ENCODE data around the gene NTM.

GRCh38 chr11:131815590-131815989, 445.2 kb downstream of the NTM start:
- TF ChIP-seq CTCF (optimal IDR thresholded peaks at IDR 0.05 in 1 of 3, IDR thresholded peaks at IDR 0.05 in 1 of 3, conservative IDR thresholded peaks at IDR 0.05 in 1 of 3; ENCODE audit: extremely low read depth in 1 of 3, insufficient read depth in 2 of 3, low read length in 3 of 3) (no peak), EZH2 (IDR thresholded peaks at IDR 0.05; ENCODE audit: low read length) (no peak)
